Omental fat pad (tissue), 4 donors: Measurements from ENCODE around the gene XRCC6. TPM values are rescaled to one million over a fixed set of nuclear protein-coding genes. Genes with fewer than 3 reads are reported as not detected.
"Not testable (repeated sequence)": the region's sequence is repeated elsewhere in the genome, so short reads cannot be mapped to it uniquely, and the experiment has no call there.

Experiments used
- ATAC-seq: fragments of 150-250 bp; one replicate; pipeline ENCODE4 v1.9.1; 2016; ENCODE audit warnings: mild to moderate bottlenecking, moderate library complexity; ENCODE audit not compliant: low FRiP score
- DNase-seq: peaks from one replicate; pipeline ENCODE4 v3.0.0-alpha.2; 2019; ENCODE audit warnings: low spot score
- CTCF ChIP-seq, 3 donors: fragments of 450-650 bp; IDR thresholded peaks; one replicate each; pipeline ENCODE4 v1.5.1; 2016 to 2017; ENCODE audit warnings: antibody characterized with exemption in 3 of 3, mild to moderate bottlenecking in 3 of 3, moderate library complexity in 2 of 3
- total RNA-seq, 4 donors: library from RNA; depleted of rRNA; stranded (reverse); fragments of >200 nt; gene quantifications; one replicate each; pipeline ENCODE4 v1.1.0, GENCODE V29; 2016

The XRCC6 gene
- total RNA-seq, 4 donors from 2014 or later = 168 to 191 (median 181) TPM

DNA sequence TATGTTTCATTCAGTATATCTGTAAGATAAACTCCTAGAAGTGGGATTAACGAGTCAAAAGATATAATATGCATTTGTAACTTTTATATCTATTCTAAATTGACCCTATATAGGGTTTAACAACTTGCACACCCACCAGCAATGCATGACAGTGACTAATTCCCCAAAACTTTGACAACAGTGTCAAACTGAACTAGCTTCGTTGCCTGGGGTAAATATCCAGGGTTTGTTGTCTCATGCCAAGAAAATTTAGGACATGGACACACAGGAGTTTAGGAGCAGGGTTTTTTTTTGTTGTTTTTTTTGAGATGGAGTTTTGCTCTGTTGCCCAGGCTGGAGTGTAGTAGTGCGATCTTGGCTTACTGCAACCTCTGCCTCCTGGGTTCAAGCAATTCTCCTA is 62.5 kb downstream of the XRCC6 start:
- TF ChIP-seq CTCF (IDR thresholded peaks at IDR 0.05) = no peak
- DNase-seq (no peak), ATAC-seq (no peak)

GRCh38 chr22:41684194-41684593 is 63.1 kb downstream of the XRCC6 start:
- no peak for DNase-seq
- no peak for ATAC-seq
- no peak for TF ChIP-seq CTCF (IDR thresholded peaks at IDR 0.05)

DNA sequence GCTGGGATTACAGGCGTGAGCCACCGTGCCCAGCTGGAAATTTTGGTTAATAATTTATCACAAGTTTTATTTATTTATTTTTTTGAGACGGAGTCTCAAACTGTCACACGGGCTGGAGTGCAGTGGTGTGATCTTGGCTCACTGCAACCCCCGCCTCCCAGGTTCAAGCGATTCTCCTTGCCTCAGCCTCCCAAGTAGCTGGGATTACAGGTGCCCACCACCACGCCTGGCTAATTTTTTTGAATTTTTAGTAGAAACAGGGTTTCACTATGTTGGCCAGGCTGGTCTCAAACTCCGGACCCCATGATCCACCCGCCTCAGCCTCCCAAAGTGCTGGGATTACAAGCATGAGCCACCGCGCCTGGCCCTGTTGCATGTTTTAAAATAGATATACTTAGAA is 65.8 kb downstream of the XRCC6 start:
- not testable (repeated sequence) for DNase-seq, ATAC-seq

DNA sequence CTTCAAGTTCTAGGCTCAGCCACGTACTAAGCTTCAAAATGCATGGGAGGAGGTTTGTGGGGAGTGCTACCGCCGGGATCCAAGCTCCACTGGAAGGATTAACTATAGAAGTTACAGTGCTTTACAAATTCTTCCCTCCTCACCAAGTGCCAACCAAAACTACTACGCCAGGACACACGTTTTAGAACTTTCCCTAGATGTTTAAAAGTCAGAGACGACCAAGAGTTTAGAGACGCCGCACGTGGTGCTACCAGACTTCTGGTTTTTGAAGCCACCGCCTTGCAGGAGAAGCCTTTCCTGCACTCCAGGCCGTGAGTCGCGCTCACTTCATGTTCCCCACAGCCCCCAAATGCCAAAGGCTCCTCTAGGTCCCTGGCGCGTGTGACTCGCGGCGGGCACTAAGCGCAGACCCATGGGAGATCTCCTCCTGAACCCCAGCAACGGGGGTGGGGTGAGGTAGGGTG is 66.8 kb downstream of the XRCC6 start:
- peak; percentile 29 for ATAC-seq

GRCh38 chr22:41688365-41689211 is 67.5 kb downstream of the XRCC6 start, which contains the start of gene SNU13:
Gene SNU13 (minus strand): TSS chr22:41688867. CDS start chr22:41688796, 71 bp downstream.
- TF ChIP-seq CTCF (IDR thresholded peaks at IDR 0.05) = no peak
- ATAC-seq (peak; percentile 91), DNase-seq (peak; percentile 77)

More for the DNA sequence above, 66.8 kb downstream of the XRCC6 start:
- TF ChIP-seq CTCF (IDR thresholded peaks at IDR 0.05) = no peak
- DNase-seq = no peak

DNA sequence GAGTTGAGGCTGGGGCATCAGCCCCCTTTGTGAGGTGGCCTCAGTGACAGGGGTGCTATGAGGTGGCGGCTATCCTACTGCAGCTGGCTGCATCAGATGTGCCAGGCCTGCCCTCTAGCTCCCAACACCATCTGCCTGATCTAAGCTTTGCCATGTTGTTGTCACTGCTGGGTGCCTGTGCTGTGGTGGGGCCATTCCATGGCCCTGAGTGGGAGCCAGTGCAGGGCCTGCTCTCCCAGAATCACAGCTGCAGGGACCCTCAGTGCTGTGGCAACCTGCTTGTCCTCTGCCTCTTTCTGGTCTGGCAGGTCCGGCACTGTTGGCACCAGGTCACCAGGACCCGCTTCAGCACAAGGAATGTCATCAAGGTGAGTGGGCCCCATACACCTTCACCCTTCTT is 69.4 kb downstream of the XRCC6 start:
- DNase-seq (no peak), ATAC-seq (no peak)
- no peak for TF ChIP-seq CTCF (IDR thresholded peaks at IDR 0.05)

DNA sequence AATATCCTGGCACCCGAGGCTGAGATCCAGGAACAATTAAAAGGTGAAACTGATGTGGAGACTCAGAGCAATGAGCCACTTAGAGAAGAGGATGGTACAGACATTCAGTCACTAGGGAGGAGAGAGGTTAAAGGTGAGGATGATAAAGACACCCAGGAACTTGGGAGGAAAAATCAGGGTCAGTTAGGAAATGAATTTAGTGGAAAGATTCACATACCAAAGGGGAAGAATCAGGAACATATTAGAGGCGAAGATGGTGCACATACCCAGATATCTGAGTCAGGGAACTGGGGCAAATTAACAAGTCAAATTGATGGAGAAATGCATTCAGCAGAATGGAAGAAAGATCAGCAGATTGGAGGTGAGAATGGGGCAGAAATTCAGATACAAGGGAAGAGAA is 74.1 kb downstream of the XRCC6 start:
- no peak for ATAC-seq
- no peak for TF ChIP-seq CTCF (IDR thresholded peaks at IDR 0.05)

More for the DNA sequence above, 74.1 kb downstream of the XRCC6 start:
- no peak for DNase-seq
